GM19467 (cell line): ENCODE results near the gene COL4A5.
"Not testable (repeated sequence)": the region's sequence is repeated elsewhere in the genome, so short reads cannot be mapped to it uniquely, and the experiment has no call there.

Source experiments
- ATAC-seq: cut with Tn5 transposase; IDR thresholded peaks from one replicate; pipeline ENCODE4 v1.9.1; 2021; ENCODE audit warnings: mild to moderate bottlenecking, moderate library complexity; ENCODE audit not compliant: unreplicated experiment

The COL4A5 gene

DNA sequence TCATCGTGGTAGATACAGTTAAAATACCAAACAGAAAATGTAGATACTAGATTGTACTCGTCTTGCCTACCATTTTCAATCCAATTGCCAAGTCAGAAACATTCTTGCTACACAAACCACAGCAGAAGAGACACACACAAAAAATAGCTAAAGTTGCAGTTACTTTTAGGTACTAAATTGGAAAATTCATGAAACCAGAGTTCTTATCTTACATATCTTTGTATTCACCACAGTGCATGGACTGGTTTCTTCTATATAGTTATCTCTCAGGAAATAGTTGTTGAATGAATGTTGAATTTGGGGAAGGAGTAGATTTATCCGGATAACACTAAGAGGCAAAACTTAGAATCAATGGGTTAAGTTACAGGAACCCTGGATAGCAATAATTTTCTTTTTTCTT, 14.2 kb downstream of the COL4A5 start:
- no peak for ATAC-seq

DNA sequence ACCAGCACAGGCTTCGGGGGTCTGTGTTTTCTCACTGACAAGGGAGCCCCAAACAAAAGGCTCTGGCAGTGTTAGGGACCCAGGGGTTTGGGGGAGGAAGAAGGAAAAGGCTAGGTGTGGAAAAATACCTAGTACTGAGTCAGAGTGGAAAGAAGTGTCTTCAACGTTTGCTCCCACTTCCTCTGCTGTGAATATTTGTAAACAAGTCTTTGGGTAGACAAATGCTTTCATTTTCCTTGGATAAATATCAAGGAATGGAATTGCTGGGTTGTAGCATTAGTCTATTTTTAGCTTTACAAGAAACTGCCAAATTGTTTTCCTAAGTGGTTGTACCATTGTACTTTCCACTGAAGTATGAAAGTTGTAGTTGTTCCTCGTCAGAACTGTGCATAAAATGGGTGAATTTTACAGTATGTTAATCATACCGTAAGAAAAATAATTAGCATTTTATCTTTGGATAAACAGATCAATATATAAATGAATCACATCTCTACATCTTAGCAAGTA, 17.4 kb downstream of the COL4A5 start:
- no peak for ATAC-seq

DNA sequence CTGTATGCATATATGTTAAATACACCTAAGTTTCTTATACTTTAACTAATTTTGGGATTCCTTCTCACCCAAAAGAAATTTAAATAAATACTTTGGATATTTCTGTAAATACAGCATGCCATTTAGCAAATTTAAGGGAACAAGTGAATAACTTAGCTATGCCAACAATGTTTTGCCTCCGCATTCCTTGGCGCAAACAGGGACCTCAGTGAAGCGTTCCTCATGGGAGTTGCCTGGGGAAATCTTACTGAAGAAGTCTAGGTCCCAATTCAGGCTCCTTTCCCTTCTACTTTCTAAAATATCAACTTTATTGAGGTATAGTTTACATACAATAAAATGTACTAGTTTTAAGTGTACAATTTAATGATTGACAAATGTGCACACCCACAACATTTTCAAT, 25.0 kb downstream of the COL4A5 start:
- no peak for ATAC-seq

DNA sequence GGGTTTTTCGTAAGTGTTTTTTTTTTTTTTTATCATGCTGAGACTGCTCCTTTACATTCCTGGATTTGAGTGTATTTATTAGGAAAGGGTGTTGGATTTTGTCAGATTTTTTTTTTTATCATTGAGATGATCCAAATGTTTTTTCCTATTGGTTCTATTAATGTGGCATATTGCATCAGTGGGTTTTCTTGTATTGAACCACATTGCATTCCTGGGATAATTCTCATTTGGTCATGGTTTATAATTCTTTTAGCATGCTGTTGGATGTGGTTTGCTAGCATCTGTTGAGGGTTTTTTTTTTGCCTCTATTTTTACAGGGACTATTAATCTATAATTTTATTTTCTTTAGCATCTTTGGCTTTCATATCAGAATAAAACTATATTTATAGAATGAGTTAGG, 28.8 kb downstream of the COL4A5 start:
- no peak for ATAC-seq

DNA sequence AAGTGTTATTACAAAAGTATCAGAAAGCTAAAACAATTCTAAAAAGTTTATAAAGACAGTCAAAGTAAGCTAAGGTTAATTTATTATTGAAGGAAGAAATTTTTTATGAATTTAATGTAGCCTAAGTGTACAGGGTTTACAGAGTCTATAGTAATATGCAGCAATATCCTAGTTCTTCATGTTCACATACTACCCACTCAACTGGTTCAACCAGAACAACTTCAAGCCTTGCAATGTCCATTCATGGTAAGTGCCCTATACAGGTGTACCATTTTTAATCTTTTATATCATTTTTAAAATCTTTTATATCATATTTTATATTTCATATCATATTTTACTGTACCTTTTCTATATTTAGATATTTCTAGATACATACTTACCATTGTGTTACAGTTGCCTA, 34.3 kb downstream of the COL4A5 start:
- no peak for ATAC-seq

DNA sequence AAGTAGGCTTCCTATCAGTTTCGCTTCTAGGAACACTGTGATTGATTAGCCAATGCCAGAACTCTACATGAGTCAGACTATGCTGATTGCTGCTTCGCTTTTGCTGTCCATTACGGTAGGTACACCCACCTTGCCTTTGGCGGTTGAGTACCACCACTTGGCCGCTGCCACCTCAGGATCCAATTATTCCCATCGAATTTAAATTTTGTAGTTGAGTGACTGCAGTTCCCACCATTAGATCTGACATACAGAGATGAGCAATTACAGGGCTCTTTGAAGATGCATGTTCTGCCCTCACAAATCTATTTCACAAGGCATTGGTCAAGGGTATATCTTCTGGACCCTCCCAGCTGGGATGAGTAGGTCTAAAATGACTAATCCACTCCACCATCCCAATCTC, 41.9 kb downstream of the COL4A5 start:
- not testable (repeated sequence) for ATAC-seq

DNA sequence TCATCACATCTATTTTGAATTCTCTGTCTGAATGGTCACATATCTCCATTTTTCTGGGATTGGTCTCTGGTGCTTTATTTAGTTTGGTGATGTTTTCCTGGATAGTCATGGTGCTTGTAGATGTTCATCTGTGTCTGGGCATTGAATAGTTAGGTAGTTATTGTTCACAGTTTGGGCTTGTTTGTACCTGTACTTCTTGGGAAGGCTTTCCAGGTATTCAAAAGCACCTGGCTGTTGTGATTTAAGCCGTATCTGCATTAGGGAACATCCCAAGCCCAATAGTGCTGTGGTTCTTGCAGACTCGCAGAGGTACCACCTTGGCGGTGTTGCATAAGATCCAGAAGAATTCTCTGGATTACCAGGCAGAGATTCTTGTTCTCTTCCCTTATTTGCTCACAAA, 44.6 kb downstream of the COL4A5 start:
- no peak for ATAC-seq

DNA sequence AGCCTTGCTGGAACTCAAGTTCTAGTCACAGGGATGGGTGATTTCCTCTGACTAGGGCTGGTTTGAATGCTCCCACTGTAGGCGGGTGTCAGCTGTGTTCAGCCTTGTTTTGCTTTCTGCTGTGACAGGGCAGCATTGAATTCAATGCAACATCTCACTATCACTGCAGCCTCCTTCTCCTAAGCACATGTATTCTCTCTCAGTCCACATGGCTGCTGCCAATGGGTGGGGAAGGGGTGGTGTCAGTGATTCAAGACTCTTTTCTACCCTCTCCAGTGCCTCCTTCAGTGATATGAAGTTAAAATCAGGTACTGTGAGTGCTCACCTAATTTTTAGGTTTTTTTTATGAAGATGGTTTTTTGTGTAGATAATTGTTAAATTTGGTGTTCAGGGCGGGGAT, 46.3 kb downstream of the COL4A5 start:
- no peak for ATAC-seq

DNA sequence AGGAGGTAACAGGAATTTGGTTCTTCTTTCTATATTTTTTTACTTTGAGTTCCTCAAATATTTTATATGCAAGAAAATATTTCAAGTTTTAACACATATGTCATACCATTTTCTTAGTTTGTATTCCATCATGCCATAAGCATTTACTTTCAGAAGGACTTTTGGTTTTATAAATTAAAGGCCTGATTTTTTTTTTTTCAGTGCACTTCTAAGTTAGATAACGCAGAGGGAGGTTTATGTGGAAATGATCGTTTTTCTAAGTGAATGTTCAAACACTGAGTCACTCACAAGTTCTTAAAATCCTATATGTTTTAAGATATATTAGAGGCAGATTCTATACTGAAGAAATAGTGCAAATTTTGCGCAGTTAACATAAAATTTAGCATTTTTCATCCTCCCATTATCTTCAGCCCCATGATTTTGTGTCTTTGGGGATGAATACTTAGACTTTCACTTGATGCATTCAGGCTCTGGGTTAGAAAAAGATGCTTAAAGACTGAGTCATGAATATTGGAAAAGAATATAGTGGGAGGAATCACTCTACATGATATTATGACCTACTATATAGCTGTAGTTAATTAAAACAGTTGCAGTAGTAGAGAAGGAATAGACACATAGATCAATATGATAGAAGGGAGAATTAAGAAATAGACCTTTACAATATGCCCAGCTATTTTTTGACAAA, 54.9 kb downstream of the COL4A5 start:
- no peak for ATAC-seq

DNA sequence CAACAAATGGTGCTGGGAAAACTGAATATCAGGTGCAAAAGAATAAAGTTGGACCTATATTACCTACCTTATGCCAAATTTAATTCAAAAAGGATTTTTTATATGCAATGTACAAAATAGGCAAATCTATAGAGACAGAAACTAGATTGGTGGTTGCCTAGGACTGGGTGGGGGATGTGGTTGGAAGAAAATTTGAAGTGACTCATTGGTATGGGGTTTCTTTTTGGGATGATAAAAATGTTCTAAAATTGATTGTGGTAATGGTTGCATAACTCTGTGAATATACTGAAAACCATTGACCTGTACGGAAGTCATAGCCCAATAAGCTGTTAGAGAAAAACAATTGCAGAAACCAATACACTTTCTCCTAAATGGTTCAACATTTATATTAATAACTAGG, 72.1 kb downstream of the COL4A5 start:
- no peak for ATAC-seq

DNA sequence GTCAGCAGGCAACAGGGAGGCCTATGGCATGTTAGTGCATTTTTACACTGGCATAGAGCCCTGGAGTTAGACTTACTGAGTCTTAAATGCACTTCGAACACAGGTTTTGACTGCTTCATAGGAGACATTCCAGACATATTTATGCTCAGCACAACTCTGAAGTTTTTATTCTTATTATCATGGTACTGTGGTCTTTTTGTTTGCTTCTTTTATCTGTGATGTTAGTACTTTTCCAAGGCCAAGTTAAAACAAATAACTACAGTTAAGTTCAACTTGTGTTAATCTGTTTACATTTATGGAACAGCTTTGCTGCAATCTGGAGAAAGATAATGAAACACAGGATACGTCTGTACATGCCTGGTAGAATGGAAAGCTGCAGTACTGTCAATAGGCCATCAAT, 76.5 kb downstream of the COL4A5 start:
- ATAC-seq, result no peak

DNA sequence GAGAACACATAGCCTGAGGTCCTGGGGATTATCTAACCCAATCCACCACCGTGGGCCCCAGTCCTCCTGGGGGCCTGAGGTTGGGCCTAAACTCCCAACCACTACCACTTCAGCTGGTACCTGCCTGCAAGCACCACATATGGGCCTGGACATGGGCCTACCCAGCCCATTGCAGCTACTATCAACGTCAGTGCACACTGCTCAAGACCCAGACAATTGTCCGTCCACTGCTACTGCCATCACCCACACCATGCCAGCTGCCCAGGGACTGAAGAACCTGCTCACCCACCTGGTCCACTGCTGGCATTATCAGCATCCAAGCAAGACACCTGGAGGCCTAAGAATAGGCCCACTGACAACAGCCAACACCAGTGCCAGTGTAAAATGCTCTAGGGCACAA, 88.1 kb downstream of the COL4A5 start:
- no peak for ATAC-seq

DNA sequence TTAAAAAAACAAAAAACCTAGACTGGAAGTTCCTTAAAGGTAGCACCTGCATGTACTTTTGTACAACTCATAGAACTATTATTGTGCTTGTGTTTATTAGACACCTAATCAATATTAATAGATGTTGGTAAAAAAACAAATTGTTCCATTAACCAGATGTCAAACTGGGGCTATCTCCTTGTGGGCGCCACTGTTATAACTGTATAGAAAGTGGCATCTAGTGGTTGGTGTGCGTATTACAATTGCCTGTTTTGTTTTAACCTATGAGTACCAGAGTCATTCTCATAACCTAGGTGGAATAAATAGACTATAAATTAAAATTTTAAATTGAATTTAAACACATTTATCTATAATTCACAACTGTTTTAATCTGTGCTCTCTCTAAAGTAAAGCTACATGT, 97.4 kb downstream of the COL4A5 start:
- peak; percentile 91 for ATAC-seq

DNA sequence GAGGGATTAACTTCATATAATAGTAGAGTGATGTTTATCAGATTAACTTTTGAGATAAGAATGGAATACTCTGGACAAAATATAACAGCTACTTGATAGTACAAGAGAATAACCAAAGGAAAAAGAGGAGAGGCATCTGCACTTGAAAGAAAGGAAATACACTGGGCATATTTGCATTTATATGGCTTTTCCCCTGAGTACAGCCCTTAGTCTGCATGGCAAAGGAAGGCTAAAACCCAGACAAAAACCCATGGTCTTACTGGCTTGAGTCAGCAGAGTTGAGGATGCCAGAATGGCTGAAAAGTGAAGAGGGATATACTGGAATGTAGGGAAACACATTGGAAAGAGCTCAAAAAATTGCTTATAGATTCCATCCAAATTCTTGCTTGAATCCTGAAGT, 101.6 kb downstream of the COL4A5 start:
- ATAC-seq, result no peak

DNA sequence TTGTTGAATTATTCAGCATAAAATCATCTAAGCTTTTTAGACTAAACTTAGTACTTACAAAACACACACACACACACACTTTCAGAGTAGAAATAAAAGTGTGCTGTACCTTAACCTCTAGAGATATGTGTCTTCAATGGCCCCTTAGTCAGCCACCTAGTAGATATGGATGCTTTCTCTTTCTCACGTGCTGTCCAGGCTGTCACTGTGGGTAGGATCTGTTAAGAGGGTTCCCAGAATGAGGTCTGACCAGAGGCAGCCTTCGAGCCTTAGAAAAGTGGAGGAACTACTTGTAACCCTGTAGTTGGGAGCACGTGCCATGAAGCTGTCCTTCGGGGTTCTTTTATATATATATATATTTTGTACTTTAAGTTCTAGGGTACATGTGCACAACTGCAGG, 117.9 kb downstream of the COL4A5 start:
- ATAC-seq, result no peak

DNA sequence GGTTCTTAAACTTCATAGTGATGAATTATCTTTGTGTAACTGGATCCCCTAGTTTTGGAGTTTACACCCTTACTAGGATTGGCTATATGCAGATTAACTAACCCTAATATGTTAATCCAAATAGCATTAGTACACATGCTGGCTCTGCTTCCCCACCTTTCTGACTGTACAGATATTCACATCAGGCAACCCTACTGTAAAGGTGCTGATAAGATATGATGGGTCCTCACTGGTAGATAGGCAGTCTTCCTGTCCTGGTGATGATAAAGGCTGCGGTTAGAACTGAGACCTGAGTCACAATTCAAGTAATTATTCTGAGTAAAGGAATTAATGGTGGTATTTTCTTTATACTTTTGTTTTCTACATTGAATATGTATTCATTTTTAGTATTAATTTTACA, 118.6 kb downstream of the COL4A5 start:
- ATAC-seq, result no peak

DNA sequence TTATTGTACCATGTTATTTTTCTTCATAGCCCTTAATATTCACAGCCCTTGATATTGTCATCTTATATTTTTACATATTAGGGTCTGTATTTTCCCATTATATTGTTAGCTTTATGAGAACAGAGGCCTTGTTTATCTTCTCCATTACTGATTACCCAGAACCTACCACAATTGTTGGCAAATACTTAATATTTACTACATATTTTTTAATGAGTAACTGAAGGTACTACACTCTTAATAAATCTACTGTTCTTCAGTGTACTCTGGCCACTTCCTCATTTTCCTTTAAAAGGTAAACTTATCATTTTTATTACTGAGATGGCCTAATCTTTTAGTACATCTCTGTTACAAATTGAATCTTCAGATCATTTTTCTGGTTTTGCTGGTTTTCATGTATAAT, 133.5 kb downstream of the COL4A5 start:
- no peak for ATAC-seq

DNA sequence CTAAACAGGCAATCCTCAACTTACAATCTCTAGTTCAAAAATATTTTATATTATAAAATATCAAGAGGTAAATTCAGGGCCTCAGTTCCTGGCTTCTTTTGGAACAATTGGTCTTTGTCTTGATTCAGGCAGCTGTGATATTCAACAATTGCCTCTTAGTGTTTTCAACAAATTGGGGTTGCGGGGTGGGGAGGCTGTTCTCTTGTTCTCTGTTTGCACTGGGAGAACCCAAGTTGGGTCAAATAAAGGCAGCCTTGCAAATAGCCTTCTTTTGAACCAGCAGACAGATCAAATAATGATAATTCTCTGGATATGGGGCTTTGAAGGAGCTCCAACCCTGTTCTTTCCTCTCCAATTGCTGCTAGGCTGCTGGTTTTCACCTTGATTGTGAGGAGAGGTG, 142.5 kb downstream of the COL4A5 start:
- ATAC-seq, result no peak

DNA sequence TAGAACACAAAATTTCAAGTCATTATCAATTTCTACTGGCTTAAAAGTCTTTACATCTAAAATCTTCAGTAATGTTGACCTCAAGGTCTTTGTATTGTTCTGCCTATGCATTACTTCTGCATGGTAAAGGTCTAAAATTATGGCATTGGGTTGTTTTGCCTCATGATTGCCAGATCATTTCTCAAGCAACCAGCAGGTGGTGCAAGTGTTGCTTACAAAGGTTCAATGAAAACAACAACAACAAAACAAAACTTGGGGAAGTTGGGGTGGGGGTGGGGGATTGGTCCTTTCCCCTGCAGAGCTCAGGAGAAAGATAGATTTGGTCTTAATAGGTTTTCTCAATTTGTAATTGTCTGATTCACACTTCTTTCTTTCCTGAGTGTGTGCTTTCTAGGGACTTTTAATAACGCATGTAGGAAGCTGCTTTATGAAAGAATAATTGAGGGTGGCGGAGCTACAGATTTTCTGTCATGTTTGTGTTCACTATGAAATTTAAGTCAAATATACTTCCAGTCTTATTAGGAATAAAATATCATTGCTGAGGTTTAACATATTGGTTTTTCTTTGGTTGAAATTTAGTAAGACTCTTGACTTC, 145.1 kb downstream of the COL4A5 start:
- no peak for ATAC-seq

DNA sequence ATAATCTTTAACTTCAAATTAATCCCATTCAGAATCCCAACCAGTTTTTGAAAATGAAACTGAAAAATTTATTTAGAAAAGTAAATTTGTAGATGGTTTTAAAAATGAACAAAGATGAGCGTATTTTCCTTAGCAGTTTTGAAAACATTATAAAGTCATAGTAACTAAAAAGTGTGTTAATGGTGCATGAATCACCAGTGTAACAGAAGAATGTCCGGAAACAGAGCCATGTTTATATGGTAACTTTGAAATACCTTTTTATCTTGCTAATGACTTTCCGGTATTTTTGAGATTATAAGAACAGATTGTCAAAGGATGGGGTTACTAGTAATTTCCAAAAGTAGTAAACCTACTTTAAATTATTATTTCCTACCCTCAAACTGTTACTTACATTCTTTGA, 150.9 kb downstream of the COL4A5 start:
- ATAC-seq, result no peak

DNA sequence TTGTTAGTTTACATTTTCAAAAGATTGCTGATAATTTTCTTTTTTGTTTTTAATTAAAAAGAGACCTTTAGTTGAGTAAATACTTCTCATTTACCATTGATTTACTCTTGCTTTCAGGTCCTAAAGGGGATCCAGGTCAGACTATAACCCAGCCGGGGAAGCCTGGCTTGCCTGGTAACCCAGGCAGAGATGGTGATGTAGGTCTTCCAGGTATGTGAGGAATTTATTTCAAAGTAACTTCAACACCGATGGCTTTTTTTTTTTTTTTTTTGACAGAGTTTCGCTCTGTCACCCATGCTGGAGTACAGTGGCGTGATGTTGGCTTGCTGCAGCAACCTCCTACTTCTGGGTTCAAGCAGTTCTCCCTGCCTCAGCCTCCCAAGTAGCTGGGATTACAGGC, 161.6 kb downstream of the COL4A5 start:
- ATAC-seq, result no peak

DNA sequence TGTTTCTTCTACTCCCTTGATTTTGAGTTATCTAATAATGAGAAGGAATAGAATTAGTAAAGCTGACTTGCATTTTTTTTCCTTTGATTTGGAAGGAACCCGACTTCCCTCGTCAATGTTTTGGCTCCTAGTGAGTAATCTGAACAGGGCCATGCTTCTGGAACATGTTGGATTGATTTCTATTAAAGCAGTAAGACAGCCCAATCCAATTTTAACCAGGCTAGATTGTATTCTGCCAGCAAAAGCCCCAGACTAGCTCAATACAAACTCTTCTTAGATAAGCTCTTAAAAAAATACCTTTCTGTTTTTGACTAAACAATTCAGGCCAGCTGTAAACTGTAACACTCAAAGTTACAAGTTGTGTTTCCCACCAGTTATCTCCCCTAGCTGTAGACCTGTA, 170.5 kb downstream of the COL4A5 start:
- ATAC-seq, result no peak

DNA sequence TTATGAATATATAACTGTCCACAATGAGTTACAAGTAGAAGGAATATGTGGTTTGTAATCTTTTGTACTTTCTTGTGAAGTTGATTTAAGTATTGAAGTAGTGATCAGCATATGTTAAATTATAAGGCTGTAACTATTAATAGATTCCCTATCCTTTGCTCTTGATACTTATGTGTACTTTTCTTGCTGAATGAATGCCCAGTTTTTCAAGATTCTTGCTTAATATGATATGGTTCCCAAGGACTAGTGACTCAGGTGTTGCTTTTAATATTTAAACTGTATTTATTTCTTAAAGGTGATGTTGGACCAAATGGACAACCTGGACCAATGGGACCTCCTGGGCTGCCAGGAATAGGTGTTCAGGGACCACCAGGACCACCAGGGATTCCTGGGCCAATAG, 175.0 kb downstream of the COL4A5 start:
- ATAC-seq, result no peak
